GM19395 (cell line): ENCODE results near the gene ANKRD9.

Experiments used
- ATAC-seq: cut with Tn5 transposase; IDR thresholded peaks from one replicate; pipeline ENCODE4 v1.9.1; 2021; ENCODE audit warnings: mild to moderate bottlenecking, moderate library complexity; ENCODE audit not compliant: unreplicated experiment

ANKRD9 gene

DNA sequence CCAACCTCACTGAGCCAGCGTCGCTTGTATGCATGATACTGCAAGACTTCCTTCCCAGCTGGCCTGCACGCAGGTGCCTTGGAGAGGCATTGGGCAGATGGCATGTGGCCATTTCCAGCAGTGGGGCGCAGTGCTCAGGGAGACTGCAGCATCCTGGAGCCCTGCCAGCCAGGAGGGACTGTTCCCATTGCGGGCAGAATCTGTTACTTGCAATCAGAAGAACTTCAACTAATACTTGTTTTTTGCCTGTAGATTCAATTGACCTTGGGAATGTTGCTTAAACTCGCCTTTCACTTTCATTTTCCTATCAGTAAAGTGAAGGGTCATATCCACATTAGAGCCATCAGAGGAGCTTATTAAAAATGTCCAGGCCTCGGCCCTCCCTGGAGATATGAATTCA, 29.8 kb downstream of the ANKRD9 start:
- ATAC-seq, result no peak

DNA sequence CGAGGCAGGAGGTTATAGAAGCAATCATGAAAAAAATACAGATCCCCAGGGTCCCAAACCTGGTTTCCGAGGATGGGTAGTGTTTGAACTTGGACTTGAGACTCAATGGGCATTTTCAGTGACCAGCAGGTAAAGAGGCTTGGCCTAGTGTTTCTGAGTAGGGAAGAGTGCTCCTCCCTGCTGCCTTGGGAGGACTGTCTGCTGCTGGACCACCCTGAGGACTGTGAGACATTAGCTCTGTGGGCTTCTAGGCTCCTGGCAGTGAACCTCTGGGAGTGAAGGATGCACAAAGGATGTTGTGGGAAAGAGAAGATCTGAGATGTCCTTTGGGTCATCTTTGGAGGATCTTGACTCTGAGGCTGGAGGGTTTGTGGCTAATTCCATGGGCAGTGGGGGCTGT, 30.5 kb downstream of the ANKRD9 start:
- no peak for ATAC-seq

GRCh38 chr14:102474934-102475333, 34.6 kb downstream of the ANKRD9 start:
- no peak for ATAC-seq

DNA sequence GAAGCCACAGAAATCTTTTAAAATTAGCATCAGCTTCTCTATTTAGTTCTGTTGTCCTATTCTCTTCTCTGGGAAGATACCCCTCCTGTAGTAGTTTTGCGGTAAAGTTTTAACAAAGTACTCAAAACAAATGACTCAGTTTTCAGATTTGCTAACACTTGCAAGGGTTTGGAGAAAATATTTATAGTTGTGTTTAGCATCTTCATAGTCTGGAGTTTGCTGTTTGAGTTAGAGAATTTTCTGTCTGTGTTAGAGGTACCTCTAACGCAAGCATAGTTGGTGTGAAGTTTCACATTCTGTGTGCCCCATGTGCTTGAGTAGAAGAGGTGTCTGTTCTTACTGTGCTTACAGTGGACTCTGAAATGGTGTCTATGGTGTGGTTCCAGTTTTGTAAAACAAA, 36.0 kb downstream of the ANKRD9 start:
- no peak for ATAC-seq

DNA sequence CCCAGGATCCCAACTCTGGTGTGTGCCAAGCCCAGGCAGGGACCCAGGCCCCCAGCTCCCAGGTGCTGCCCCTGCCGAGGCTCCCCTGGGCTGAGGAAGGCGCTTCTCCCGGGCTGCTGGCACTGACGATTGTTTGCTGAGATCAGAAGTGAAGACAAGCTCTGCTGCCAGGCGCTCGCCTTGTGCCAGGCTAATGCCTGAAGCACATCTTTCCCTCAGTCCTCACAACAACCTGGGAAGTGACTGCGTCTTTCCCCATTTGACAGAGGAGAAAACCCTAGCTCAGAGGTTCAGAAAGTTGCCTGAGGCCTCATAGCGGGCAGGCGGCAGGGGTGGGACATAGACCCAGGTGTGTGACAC, 36.8 kb downstream of the ANKRD9 start:
- no peak for ATAC-seq

DNA sequence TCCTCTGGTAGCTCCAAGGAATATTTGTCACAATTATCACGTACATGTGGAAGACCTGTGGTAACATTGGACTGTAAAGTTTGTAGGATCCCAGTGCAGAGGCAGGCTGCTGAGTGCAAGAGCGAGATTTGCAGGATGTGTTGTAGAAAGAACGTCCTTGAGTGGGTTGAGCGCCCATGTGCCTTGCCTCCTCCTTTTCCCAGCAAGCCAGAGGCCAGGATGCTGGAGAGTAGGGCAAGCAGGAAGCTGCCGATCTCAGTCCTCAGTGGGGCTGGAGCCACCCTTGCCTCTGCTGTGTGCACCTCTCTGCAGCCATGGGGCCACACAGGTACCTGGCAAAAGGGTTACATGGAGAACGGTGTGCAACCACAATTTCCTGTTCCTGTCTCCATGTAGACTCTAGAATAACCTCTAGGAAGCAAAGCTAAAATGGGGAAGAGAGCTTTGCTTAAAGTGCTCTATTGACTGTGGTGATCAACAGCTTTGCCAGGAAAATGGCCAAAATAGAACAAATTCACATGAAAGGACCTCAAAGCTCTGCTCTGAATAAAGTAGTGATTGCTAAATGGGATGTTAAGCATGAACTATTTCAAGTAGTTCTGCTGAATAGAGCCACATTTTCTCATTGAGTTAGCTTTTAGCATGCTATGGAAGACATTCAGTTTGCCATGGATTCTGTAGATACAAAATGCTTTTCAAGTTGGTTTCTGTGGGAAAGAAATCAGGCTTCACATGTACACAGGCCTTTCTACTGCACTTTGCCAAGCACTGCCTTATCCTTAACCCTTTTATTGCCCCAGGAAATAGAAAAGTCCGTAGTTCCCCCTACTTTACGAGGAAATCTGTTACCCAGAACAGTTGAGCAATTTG, 37.4 kb downstream of the ANKRD9 start:
- no peak for ATAC-seq

GRCh38 chr14:102469261-102469660, 40.3 kb downstream of the ANKRD9 start:
- ATAC-seq, result no peak

DNA sequence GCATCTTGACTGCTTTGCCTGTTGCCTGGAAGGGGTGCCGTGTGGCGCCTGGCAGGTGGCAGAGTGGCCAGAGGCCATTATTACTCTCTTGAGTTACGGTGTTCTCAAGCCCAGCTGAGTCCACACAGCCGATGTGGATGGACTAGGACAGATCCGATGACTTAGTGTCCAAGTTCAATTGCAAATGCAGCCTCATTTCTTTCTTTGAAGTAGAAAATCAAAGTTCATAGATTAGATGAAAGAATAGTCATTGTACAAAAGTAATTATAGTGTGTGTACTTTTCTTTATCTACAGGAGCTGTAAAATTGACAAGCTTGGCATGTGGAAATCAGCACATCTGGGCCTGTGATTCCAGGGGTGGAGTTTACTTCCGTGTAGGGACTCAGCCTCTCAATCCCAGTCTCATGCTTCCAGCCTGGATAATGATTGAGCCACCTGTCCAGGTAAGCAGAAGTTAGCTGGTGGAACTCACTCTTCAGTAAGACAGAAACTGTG, 44.7 kb downstream of the ANKRD9 start:
- no peak for ATAC-seq

GRCh38 chr14:102464006-102464405, 45.6 kb downstream of the ANKRD9 start:
- no peak for ATAC-seq

DNA sequence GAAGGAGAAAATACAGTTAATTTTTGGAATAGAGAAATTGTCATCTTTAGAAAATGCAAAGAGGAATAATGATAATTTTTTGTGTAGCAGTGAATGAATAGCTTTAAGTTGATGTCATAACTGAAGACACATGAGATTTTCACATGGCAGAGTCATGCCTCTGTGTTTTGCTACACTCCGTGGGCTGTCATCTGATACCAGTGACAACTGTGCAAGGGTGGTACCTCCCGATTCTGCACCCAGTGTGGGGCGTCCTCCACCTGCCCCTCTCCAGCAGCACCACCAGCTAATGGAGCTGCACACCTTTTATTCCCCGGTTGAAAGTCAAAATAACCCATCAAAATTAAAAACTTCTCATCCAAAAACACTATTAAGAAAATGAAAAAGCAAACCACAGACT, 47.2 kb downstream of the ANKRD9 start:
- no peak for ATAC-seq

GRCh38 chr14:102461490-102462338, 47.9 kb downstream of the ANKRD9 start:
- no peak for ATAC-seq

DNA sequence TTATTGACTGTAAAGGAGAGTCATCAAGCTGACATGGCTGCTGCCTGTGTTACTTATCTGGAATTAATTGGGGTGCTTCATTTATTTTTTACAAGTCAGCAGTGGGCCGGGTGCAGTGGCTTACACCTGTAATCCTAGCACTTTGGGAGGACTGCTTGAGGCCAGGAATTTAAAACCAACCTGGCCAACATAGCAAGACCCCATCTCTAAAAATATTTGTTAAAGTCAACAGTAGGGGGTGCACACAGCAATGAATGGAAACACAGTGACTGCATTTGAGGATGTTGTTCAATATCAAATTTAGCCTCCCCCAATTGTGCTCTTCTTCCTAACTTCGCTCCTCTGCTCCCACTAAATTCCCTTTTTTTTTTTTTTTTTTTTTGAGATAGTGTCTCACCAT, 52.1 kb downstream of the ANKRD9 start:
- no peak for ATAC-seq

DNA sequence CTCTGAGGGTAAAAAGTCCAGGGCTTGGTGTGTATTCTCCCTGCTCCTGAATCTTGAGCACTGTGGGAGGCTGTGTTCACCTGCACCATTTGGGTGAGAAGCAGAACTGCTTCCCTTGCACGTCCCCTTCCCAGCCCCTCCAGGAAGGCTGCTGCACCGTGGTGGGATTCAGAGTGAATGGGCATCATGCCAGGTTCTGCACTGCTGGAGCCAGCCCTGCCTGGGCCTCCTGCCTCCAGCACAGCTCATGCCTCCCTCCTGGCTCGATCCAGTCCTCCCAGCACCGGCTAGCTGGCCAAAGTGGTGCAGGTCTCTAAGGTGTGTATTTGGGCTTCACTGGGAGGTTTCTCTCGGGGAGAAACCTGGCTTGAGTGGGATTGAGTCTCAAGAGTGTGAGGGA, 54.9 kb downstream of the ANKRD9 start:
- no peak for ATAC-seq

GRCh38 chr14:102452302-102452701, 57.3 kb downstream of the ANKRD9 start:
- ATAC-seq, result no peak
